ENCODE measurements around the gene NAXD.

DNA sequence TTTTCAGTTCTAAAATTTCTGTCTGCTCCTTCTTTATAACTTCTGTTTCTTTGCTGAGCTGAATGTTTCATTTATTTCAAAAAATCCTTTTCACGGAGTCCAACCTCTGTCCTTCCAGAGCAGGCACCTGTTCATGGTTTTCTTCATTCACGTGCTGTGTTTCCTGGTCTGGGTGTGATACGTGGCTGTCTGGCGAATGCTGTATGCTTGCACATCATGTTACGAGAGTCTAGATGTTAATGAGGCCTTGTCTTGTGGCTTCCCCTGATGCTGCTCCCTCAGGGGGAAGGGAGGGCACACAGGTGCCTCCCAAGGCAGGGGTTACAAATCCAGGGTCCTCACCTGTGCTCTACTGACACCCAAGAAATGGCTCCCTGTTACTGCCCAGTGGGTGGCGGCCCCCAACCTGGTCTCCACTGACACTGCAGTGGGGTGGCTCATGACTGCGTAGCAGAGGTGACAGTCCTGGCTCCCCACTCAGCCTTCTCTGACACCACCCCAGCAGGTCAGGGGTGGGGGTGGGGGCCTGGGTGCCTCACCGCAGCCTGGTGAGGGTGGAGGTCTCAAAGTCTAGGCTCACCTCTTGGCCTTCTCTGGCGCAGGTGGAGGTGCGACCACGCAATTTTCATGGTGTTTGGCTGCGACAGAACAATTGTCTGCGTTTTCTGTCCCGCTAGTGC, 33.7 kb upstream of the NAXD start:
- no peak for TF ChIP-seq TCF4 (CRISPR knock-in tag; IDR thresholded peaks at IDR 0.05; ENCODE audit: borderline replicate concordance)
- TF ChIP-seq ZNF565 (CRISPR knock-in tag; conservative IDR thresholded peaks at IDR 0.05; ENCODE audit: low read depth) = no peak
- TF ChIP-seq ARNTL (CRISPR knock-in tag; IDR thresholded peaks at IDR 0.05; ENCODE audit: borderline replicate concordance, low read depth) = no peak
- no peak for TF ChIP-seq CSRNP3 (CRISPR knock-in tag; IDR thresholded peaks at IDR 0.05)
- TF ChIP-seq CSDC2 (CRISPR knock-in tag; IDR thresholded peaks at IDR 0.05) = no peak
- TF ChIP-seq BACH2 (CRISPR knock-in tag; IDR thresholded peaks at IDR 0.05; ENCODE audit: borderline replicate concordance) = no peak
- no peak for TF ChIP-seq RARB (CRISPR knock-in tag; IDR thresholded peaks at IDR 0.05)
- TF ChIP-seq ZFP3 (CRISPR knock-in tag; IDR thresholded peaks at IDR 0.05) = no peak
- TF ChIP-seq, protein P1, sequence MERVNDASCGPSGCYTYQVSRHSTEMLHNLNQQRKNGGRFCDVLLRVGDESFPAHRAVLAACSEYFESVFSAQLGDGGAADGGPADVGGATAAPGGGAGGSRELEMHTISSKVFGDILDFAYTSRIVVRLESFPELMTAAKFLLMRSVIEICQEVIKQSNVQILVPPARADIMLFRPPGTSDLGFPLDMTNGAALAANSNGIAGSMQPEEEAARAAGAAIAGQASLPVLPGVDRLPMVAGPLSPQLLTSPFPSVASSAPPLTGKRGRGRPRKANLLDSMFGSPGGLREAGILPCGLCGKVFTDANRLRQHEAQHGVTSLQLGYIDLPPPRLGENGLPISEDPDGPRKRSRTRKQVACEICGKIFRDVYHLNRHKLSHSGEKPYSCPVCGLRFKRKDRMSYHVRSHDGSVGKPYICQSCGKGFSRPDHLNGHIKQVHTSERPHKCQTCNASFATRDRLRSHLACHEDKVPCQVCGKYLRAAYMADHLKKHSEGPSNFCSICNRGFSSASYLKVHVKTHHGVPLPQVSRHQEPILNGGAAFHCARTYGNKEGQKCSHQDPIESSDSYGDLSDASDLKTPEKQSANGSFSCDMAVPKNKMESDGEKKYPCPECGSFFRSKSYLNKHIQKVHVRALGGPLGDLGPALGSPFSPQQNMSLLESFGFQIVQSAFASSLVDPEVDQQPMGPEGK (CRISPR knock-in tag; IDR thresholded peaks at IDR 0.05; ENCODE audit: borderline replicate concordance) = no peak
- TF ChIP-seq ZNF70 (CRISPR knock-in tag; IDR thresholded peaks at IDR 0.05) = no peak

Data from SK-N-SH treated with all-trans-retinoic acid at 6 μM for 48 hours (cell line).